ENCODE results near the gene RTP5. TPM values are rescaled to one million over a fixed set of nuclear protein-coding genes. Genes with fewer than 3 reads are reported as not detected.

Gene RTP5
- total RNA-seq, 1 donor from 2014 or later: not detected

GRCh38 chr2:241842067-241842415 lies 27.5 kb upstream of the RTP5 start:
- no peak for ATAC-seq
- intact Hi-C loops (cut with DNase I): no loop called here
- no peak for DNase-seq (ENCODE audit: missing footprints)

GRCh38 chr2:241842620-241843211 lies 26.8 kb upstream of the RTP5 start:
- DNase-seq (ENCODE audit: missing footprints) (peak; percentile 66), ATAC-seq (no peak)
- intact Hi-C loops (cut with DNase I): no loop called here

DNA sequence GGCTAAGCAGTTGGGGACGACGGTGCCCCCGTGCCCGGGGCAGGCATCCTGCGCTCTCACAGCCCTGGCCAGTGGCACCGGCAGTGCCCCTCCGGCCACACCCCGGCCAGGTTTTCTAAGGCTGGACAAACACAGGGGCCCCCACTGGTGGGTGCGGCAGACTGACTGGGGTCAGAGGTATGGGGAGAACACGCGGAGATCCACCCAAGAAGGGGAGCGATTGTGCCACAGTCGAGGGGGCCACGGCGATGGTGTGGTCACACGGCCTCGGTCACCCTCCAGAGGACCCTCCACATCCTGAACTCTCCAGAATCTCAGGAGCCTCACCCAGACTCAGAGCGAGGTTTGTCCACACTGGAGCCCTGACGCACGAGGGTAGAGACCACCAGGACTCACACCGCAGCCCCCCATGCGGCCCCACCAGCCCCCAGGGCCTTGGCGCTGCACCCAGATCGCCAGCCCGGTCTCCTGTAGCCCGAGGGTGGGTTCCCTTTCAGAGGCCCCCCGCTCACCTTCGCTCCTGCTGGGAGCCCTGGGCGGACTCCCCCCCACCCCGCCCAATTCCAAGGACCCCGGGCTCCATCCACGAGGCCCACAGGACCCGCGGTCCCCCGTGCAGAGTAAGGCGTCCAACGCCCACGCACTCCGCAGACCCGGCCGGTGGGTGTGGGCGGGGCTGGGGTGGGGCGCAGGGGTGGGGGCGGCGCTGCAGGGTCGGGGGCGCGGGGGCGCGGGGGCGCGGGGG lies 26.0 kb upstream of the RTP5 start:
- ATAC-seq (peak; percentile 2), DNase-seq (ENCODE audit: missing footprints) (peak; percentile 55)
- intact Hi-C loops (cut with DNase I): no loop called here

DNA sequence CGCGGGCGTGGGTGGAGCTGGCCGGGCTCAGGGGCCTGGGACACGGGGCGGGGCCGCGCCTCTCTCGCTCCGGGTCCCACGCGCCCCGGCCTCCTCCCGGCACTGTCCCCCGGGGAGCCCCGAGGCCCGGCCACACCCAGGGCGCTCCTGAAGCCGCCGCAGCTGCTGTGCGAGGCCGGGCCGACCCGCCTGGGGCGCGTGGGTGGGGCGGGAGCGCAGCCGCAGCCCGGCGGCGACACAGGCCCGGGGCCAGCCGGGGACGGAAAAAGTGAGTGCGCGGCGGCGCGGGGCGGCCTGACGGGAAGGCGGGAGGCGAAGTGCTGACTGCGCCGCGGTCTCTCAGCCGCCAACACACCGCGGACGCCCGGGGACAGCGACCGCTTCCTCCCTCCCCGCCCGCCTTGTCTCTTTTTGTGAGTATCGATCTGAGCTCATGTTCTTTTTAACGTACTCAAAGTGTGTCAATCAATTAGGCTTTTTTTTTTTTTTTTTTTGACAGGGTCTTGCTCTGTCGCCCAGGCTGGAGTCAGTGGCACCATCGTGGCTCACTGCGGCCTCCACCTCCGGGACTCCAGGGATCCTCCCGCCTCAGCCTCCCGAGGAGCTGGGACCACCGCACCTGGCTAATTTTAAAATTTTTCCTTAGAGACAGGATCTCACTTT lies 25.3 kb upstream of the RTP5 start:
- peak; percentile 92 for ATAC-seq
- peak; percentile 90 for DNase-seq (ENCODE audit: missing footprints)
- intact Hi-C loops (cut with DNase I): no loop called here

DNA sequence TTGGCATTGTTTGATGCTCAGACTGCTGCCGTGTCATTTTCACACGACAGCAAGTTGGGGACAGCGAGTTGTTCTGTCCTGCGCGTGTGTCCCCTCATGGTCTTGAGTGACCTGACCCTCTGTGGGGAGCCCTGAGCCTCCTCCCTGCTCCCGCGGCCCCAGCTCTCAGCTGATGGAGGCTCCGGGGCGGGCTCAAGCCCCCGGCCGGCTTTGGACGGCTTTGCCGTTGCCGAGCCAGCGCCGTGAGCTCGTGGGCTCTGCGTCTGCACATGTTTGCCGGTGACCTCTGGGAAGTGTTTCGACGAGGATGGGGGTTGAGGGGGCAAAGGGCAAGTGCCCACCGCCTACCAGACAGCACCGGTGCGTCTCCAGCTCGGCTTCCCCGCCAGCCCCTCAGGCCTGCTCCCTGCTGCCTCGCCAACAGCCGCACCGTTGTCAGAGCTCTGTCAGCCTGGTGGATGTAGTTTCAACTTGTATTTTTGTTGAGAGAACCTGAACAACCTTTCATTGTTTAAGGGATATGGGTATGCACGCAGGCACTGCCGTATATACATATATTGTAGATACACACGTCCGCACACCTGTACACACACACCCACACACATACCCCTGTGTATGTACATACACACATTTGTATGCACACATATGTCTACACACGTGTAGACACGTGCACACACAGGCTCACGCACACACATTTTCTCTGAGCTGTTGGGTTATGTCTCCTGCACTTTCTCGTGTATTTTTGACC lies 24.5 kb upstream of the RTP5 start:
- ATAC-seq: no peak
- no peak for DNase-seq (ENCODE audit: missing footprints)
- intact Hi-C loops (cut with DNase I): no loop called here

DNA sequence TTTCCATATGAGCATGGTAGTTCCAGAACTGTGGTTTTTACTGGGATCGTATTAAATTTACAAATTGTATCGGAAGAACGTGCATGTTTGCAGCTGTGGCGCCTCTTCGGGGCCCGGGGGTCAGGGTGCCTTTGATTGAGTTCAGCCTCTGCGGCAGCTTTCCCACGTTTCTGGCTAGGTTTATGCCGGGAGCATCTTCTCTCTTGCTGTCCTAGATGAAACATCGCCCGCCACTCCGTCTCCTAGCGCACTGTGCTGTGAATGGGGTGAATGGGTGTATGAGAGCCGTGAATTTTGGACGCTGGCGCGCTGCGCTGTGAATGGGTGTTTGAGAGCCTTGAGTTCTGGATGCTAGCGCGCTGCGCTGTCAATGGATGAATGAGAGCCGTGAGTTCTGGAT lies 23.1 kb upstream of the RTP5 start:
- DNase-seq (ENCODE audit: missing footprints): no peak

DNA sequence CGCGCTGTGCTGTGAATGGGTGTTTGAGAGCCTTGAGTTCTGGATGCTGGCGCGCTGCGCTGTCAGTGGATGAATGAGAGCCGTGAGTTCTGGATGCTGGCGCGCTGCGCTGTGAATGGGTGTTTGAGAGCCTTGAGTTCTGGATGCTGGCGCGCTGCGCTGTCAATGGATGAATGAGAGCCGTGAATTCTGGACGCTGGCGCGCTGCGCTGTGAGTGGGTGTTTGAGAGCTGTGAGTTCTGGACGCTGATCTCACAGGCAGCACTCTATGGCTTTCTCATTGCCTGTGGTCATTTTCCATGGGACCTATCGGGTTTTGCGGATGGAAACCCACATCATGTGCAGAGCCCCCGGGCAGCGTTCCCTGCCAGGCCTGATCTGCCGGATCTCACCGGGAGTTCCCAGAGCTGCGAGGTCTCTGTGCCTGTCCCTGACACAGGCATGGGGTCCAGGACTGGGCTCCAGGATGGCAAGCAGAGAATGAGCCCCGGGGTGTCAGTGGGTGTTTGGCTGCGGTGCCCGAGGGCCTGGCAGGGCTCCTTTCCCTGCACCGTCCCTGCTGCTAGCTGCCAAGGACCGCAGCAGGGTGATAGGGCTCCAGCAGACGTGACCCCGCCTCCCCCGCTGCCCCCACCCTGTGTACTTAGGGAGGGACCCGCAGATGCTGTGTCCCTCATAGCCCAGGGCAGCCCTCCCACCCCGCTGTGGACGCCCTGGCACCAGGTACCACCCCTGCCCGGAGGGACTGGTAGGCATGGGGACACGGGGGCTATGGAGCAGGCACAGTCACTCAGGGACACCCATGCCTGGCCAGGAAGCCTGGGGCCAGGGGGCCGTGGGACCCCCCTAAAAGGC lies 20.5 kb upstream of the RTP5 start:
- intact Hi-C loops (cut with DNase I): no loop called here
- ATAC-seq (no peak), DNase-seq (ENCODE audit: missing footprints) (peak; percentile 48)

More for the DNA sequence above, 23.1 kb upstream of the RTP5 start:
- intact Hi-C loops (cut with DNase I): no loop called here
- ATAC-seq: no peak

DNA sequence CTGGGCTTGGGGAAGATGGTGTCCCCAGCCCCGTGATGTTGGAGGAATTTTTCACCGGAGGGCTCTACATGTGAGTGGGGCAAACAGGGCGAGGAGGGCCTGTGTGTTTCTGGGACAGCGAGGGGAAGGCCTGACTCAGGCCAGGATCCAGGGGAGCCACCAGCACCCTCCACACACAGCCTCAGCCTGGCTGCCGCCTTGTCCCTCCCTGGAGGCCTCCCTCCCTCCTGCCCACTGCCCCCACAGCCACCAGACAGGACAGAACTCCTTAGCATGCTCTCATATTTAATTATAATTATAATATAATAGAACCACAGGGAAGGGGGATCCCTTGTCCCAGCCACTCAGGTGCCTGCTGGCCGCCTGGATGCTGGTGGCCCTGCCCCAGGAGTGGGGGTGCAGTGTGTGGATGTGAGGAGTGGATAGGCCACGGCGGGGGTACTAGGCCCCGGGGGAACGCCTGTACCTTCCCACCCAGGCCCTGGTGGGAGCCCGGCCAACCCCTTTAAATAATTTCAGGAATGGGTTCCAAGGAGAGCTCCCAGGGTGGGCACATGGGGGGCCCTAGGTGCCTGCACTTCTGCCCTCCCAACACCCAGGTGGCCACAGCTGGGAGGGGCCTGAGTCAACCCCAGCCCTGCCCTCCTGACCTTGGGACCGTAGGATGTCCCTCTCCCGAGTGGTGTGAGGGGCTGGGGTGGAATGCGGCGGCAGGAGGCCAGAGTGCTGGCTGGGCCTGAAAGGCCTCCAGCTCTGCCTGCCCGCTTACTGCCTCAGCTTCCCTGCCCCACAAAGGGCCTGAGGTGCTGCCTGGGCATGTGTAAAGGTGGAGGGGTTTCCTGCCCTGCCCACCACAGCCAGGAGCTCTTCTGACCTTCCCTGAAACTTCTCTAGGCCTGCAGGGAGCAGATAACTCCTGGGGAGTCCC lies 19.6 kb upstream of the RTP5 start:
- ATAC-seq: no peak
- intact Hi-C loops (cut with DNase I): no loop called here
- peak; percentile 58 for DNase-seq (ENCODE audit: missing footprints)

- ATAC-seq (no peak), DNase-seq (ENCODE audit: missing footprints) (peak; percentile 45)
- intact Hi-C loops (cut with DNase I): no loop called here
These were observed 18.8 kb upstream of the RTP5 start for GRCh38 chr2:241850544-241851324.

DNA sequence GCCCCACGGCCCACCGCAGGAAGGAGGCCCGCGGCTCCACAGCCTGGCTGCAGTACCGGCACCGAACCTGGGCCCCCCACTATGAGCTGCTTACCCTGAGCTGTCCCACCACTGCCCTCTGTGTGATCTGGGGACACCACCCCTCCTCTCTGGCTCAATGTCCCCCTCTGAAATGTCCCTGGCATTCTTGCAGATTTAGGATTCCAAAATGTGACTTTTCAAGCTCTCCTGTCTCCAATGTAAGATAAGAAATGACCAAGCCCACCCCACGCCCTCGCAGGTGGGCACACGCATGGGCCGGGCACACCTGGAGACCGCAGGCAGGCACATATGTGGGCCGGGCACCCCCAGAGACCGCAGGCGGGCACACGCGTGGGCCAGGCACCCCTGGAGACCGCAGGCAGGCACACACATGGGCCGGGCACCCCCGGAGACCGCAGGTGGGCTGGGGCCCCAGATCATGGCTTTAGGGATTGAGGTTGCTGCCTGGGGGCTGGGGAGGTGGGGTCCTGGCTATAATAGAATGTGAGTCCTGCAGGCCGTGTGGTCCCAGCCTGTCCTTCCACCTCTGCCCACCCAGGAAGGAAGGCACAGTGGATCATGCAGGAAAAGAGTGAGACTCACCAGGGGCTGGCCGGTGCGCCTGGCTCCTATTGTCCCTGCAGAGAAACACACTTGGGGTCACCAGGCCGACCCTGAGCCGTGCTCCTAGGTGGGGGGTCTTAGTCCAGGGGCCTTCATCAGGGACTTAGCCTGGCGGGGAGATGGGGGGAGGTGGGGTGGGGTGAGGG lies 18.0 kb upstream of the RTP5 start:
- intact Hi-C loops (cut with DNase I): no loop called here
- peak; percentile 48 for DNase-seq (ENCODE audit: missing footprints)

GRCh38 chr2:241852116-241852980 lies 17.2 kb upstream of the RTP5 start:
- ATAC-seq (no peak), DNase-seq (ENCODE audit: missing footprints) (no peak)
- intact Hi-C loops (cut with DNase I): no loop called here

More for the DNA sequence above, 18.0 kb upstream of the RTP5 start:
- ATAC-seq: no peak

DNA sequence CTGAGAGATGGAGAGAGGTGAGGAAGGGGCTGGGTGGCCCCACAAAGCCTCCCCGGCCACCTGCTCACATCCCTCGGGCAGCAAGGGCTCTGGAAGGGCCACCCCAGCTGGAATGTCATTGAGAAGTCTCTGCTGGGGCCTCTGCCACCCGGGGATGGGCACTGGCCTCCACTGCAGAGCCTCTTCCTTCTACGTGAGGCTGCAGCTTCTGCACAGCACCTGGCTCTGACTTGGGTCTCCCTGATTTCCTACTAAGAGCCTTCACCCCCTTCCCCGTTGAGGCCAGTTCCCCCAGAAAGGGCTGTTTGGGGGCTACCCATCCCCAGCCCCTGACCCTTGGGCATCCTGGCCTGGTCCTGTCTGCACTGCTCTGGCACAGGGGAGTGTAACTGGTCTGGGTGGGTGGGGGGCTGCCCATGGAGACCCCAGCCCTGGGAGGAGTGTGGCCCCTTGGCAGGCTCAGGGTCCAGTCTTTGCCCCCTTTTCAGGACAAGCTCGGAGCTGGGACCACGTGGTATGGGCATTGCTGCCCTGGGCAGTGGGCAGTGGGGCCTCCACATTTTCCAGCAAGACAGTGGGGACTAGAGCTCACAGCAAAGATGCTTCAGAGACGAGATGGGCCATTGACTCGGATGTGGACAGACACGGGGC lies 16.4 kb upstream of the RTP5 start:
- DNase-seq (ENCODE audit: missing footprints) (peak; percentile 41), ATAC-seq (no peak)
- intact Hi-C loops (cut with DNase I): no loop called here

GRCh38 chr2:241853651-241854341 lies 15.7 kb upstream of the RTP5 start:
- DNase-seq (ENCODE audit: missing footprints) (peak; percentile 69), ATAC-seq (peak; percentile 26)
- intact Hi-C loops (cut with DNase I): no loop called here
